HG03135 (cell line): ENCODE data around the gene SIMC1.
"Not testable (repeated sequence)": the region's sequence is repeated elsewhere in the genome, so short reads cannot be mapped to it uniquely, and the experiment has no call there.

Experiments
- ATAC-seq: cut with Tn5 transposase; IDR thresholded peaks from one replicate; pipeline ENCODE4 v1.9.1; 2021; ENCODE audit warnings: mild to moderate bottlenecking, moderate library complexity; ENCODE audit not compliant: unreplicated experiment

SIMC1 gene

GRCh38 chr5:176237971-176238644 is at the start of gene SIMC1:
Gene SIMC1, plus strand, starts transcription at chr5:176238424. Its CDS starts 85 bp downstream, at chr5:176238509.
- peak; percentile 53 for ATAC-seq

DNA sequence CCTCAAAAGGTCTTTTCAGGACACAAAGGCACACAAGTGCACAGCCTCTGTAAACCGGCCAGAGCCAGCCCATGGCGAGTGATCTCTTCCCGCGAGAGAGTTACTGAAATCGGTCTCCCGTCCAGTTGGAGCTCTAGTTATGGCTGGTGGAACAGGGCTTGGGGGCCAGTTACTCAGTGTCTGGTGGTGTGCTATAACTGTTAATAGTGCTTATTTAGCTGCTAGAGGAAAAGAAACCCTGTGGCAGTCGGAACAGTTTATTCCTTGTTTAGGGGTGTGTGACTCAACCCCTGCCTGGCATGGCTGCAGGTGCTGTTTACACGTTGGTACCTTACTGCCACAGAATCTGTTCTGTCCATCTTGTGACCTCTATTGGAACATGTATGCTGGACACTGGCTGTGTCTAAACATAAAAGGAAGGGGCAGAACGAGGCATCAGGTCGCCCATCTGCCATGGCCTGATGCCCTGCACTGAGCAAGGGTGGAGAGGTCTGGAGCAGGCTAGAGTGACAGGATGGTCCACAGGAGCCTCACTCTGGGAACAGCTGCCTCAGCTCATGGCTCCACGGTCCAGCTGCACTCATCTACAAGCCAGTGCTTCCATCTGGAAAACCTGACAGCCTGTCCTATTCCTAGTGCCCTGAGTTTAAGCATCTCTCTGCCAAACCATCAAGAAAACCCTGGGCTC is 49.6 kb upstream of the SIMC1 start:
- no peak for ATAC-seq

DNA sequence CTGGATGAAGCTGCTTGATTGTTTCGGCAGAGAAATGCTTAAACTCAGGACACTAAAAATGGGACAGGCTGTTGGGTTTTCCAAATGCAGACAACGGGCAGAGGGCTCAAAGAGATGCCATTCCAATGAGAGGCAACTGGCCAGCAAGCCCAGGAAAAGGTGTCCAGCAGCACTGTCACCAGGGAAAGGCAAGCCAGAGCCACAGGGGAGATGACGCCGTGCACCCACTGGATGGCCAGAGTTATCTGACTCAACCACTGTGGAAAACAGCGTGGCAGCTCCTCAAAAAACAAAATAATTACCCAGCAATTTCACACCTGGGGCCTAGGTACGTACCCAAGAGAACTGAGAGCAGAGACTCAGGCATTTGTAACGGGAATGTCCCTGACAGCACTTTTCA is 48.4 kb upstream of the SIMC1 start:
- ATAC-seq, result no peak

GRCh38 chr5:176190886-176191755 is 47.1 kb upstream of the SIMC1 start:
- no peak for ATAC-seq

GRCh38 chr5:176192094-176192721 is 46.0 kb upstream of the SIMC1 start:
- ATAC-seq, result no peak

DNA sequence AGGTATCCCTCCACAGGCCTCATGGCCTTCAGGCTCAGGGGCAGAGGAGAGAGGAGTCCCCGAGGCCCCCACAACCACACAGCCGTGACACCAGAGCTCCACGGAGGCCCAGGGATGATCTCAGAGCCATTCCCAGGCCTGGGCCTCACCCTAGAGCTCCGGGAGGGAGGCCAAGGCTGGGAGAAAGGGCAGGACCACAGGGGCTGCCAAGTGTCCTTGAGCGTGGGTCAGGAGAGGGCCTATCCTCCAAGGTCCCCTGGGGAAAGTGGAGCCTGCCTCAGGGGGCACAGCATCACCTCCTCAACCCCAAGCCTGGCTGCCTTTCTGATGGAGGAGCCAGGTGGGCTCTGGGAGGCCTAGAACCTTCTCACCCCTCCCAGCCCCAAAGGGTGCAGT is 45.5 kb upstream of the SIMC1 start:
- ATAC-seq, result not testable (repeated sequence)

DNA sequence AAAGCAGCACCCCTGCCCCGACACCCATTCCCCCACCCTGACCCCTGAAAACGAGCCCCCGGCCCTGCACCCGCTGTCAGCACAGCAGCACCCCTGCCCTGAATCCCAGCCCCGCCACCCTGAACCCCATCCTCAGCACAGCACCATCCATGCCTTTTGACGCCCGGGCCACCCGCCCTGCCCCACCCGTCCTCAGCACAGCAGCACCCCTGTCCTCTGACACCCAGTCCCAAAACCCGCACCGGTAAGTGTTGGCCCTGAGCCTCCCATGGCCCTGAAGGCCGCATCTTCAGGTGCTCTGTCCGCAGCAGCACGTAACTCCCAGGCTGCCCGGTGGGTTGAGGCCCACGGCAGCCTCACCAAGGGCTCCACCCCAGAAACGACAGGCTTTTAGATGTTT is 44.6 kb upstream of the SIMC1 start:
- ATAC-seq, result not testable (repeated sequence)

DNA sequence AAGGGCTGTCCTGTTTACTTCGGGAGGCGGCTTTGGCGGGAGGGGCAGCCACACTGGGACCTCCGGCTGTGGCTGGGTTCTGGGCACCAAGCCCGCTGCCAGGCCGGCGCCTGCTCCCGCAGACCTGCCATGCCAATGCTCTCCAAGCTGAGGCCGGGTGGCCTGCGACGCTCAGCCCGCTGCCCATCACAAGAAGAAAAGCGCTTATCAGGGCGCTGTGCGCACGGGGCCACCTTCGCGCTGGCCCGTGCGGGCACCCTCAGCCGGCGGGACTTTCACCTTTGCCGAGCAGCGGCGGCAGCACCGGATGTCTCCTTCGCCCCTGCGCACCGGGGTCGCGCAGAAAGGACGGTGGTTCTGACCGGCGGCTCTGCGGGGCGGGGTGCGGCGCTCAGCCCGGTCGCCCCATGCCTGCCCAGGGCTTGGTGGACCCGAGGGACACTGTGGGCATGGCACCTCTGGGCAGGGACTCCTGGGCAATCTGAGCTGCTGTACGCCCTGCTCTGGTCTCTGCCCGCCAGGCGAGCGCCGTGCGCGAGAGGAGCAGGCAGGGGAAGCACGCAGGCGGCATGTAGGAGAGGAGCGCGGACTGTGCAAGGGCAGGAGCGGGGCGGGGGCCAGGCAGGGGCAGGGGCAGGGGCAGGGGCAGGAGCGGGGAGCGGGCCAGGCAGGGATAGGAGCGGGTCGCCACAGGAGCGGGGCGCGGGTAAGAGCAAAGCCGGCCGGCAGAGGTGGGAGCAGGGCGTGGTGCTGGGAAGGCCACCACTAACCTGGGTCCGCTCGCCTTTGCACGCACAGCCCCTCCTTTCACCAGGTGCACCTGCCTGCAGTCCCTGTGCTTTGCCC is 43.8 kb upstream of the SIMC1 start:
- ATAC-seq, result not testable (repeated sequence)

- not testable (repeated sequence) for ATAC-seq
Observed at GRCh38 chr5:176195084-176195413, 43.2 kb upstream of the SIMC1 start.

DNA sequence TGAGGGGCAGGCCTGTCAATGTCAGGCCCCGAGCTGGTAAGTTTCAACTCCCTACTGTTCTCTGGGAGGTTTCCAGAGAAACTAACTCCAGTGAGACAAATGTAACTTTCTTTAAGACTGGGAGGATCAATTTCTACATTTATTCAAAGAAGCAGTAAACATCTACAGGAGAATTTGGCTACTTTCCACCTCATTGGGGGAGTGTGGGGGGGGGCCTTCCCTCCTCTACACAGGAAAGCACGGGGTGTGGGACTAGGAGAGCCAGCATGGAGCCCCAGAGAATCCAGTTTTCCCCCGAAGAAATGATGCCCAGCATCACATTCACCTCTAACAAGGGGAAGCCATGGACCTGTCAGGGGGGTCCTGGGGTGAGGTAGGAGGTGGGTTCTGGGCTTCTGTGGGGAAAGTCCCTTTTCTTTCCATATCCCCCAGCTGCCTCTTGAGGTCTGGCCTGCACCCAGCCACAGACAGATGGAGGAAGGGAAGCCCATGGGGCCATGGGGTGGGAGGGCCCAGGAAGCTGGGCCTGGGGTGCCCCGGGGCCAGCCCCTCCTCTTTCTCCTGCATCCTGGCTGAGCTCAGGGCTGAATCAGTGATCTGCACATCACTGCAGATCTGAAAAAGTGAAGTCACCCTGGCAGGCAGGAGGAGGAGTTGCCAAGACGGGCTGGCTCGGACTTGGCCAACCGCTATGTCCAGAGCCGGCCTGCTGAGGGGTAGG is 42.6 kb upstream of the SIMC1 start:
- ATAC-seq, result not testable (repeated sequence)

DNA sequence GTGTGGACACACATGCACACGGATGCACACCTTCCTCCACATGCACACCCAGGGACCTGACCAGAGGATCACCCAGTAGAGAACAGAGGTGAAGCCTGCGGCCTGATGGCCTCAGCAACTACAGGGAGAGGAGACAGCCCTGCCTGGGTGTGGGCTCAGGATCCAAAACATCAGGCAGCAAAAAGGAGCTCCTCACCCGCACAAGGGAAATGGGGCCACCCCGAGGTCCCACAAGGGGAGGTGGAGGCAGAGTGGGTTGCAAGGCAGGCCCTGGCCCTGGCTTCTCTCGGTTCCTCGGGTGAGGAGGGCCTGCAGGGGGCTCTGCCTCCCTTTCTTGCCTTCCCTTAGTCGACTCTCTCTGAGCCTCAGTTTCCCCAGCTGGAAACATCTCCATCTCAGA is 41.4 kb upstream of the SIMC1 start:
- ATAC-seq, result not testable (repeated sequence)

- ATAC-seq, result not testable (repeated sequence)
Observed at GRCh38 chr5:176197234-176197858, 40.9 kb upstream of the SIMC1 start.

- ATAC-seq, result not testable (repeated sequence)
Observed at GRCh38 chr5:176198299-176198698, 39.9 kb upstream of the SIMC1 start.

- ATAC-seq, result not testable (repeated sequence)
Observed at GRCh38 chr5:176198991-176199733, 39.1 kb upstream of the SIMC1 start.

GRCh38 chr5:176199803-176200399 is 38.3 kb upstream of the SIMC1 start:
- not testable (repeated sequence) for ATAC-seq

DNA sequence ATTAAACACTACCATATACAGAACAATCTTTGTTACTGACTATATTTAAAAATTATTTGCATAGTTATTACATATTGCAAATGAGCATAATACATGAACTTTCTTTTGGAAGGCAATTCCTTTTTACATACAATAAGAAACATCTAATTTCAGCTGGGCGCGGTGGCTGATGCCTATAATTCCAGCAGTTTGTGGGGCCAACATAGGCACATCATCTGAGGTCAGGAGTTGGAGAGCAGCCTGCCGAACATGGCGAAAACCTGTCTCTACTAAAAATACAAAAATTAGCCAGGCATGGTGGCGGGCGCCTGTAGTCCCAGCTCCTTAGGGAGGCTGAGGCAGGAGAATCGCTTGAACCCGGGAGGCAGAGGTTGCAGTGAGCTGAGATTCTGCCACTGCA is 36.4 kb upstream of the SIMC1 start:
- ATAC-seq, result no peak

GRCh38 chr5:176203086-176203485 is 35.1 kb upstream of the SIMC1 start:
- no peak for ATAC-seq

DNA sequence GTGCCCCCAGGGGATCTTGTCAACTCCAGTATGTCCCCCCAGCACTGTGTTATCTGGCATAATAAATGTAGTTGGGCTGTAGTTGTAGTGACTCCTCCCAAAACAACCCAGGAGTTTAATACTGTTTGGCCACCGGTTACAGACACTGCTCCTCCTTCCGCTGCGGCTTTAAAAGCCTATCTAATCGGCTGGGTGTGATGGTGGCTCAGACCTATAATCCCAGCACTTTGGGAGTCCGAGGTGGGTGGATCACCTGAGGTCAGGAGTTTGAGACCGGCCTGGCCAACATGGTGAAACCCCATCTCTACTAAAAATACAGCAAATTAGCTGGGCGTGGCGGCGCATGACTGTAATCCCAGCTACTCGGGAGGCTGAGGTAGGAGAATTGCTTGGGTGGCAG is 34.7 kb upstream of the SIMC1 start:
- ATAC-seq, result not testable (repeated sequence)
